ENCODE data around the gene GSTA1. TPM values are rescaled to one million over a fixed set of nuclear protein-coding genes. Genes with fewer than 3 reads are reported as not detected.

The GSTA1 gene
- polyA plus RNA-seq, 3 donors: not detected

DNA sequence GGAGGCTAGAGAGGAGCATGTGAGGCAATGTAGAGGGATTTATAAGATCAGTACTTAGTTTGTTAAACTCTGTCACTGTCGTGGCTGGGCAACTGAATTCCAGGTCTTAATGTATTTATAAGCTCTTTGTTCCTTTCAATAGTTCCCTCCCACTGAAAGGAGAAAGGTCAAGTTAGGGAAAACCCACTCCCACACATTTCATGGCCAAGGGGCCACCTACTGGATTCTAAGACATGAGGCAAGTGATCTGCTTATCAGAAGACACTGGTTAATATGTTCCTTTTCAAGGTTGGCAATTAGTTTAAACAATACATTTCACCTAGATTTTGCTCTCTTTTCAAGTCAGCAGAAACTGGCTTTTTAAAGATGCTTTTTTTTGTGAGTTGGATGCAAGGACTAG, 42.4 kb upstream of the GSTA1 start:
- no peak overlapping the region for H3K27ac Mint-ChIP-seq
- intact Hi-C loops (cut with micrococcal nuclease): no loop called here

DNA sequence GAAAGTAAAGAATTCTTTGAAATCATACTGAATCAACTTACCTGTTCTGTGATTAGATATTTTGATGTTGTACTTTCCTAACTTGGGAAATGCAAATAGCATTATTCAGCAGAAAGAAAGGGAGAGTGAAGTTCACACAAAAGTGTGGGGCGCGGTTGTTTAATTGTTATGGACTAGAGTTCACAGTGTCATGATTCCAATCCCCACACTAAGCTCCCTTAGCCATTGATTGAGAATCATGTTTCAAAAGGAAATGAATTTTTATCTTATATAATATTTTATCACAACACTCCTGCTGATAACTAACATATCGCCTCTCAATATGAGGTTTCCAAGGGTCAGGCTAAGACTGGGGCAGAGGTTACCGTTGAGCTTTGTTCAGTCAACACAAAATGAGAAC, 40.0 kb upstream of the GSTA1 start:
- no peaks in the 10 kb centered on the region for H3K36me3 Mint-ChIP-seq
- intact Hi-C loops (cut with micrococcal nuclease): no loop called here
- H3K4me3 Mint-ChIP-seq: no peak overlapping the region
- peaks cover 4 to 20% (median 10%) of the 10 kb centered on the region in 7 donors for H3K9me3 Mint-ChIP-seq
- no peak overlapping the region for H3K4me3 ChIP-seq (replicated peaks in 1 of 3; ENCODE audit: low read depth in 2 of 3, low read length in 3 of 3)
- no peaks in the 10 kb centered on the region for H3K79me2 ChIP-seq (ENCODE audit: insufficient read depth, low read length)
- H3K4me1 Mint-ChIP-seq: no peaks in the 10 kb centered on the region
- H3K9me3 ChIP-seq (replicated peaks in 1 of 2; ENCODE audit: control insufficient read depth in 1 of 2, insufficient read depth in 1 of 2, low read length in 2 of 2): peaks cover 9 to 10% of the 10 kb centered on the region in 2 donors
- no peak overlapping the region for H3K4me2 ChIP-seq (replicated peaks; ENCODE audit: extremely low read depth, low read length, poor library complexity, severe bottlenecking)
- H3K36me3 ChIP-seq (replicated peaks in 1 of 2; ENCODE audit: control insufficient read depth in 1 of 2, insufficient read depth in 2 of 2, low read length in 2 of 2): no peaks in the 10 kb centered on the region
- 100% methylated on average over 1 of the region's 4 CpGs for WGBS (ENCODE audit: insufficient coverage)
- no peak overlapping the region for H2AFZ ChIP-seq (ENCODE audit: insufficient read depth, low read depth, low read length, poor library complexity, severe bottlenecking)
- peaks cover 0 to 2% of the 10 kb centered on the region in 2 donors for H3K27me3 ChIP-seq (ENCODE audit: control insufficient read depth in 2 of 2, insufficient read depth in 2 of 2, low read length in 2 of 2)
- H3K27ac Mint-ChIP-seq: no peak overlapping the region
- H3K27me3 Mint-ChIP-seq (ENCODE audit: low read depth in 3 of 3): peaks cover 0 to 4% (median 3%) of the 10 kb centered on the region in 3 donors
- no peak overlapping the region for H3K9ac ChIP-seq (ENCODE audit: insufficient read depth, low read length, poor library complexity, severe bottlenecking)
- H4K20me1 ChIP-seq (ENCODE audit: insufficient read depth, low read length): no peaks in the 10 kb centered on the region
- TF ChIP-seq CTCF (IDR thresholded peaks at IDR 0.05): no peak
- H3K4me1 ChIP-seq (ENCODE audit: control insufficient read depth in 1 of 2, insufficient read depth in 2 of 2, low read length in 2 of 2): no peaks in the 10 kb centered on the region
- DNase-seq: no peak
- no peak overlapping the region for H3K27ac ChIP-seq (ENCODE audit: low read depth in 1 of 2, low read length in 2 of 2)

More for the DNA sequence above, 42.4 kb upstream of the GSTA1 start:
- Histone ChIP-seq H3K36me3 (replicated peaks in 1 of 2; ENCODE audit: control insufficient read depth in 1 of 2, insufficient read depth in 2 of 2, low read length in 2 of 2) (no peaks in the 10 kb centered on the region), H3K27ac (ENCODE audit: low read depth in 1 of 2, low read length in 2 of 2) (no peak overlapping the region), H3K4me1 (ENCODE audit: control insufficient read depth in 1 of 2, insufficient read depth in 2 of 2, low read length in 2 of 2) (no peaks in the 10 kb centered on the region), H3K4me3 (replicated peaks in 1 of 3; ENCODE audit: low read depth in 2 of 3, low read length in 3 of 3) (no peak overlapping the region), H2AFZ (ENCODE audit: insufficient read depth, low read depth, low read length, poor library complexity, severe bottlenecking) (no peak overlapping the region), H3K9ac (ENCODE audit: insufficient read depth, low read length, poor library complexity, severe bottlenecking) (no peak overlapping the region), H3K4me2 (replicated peaks; ENCODE audit: extremely low read depth, low read length, poor library complexity, severe bottlenecking) (no peak overlapping the region), H3K9me3 (replicated peaks in 1 of 2; ENCODE audit: control insufficient read depth in 1 of 2, insufficient read depth in 1 of 2, low read length in 2 of 2) (peaks cover 10 to 15% of the 10 kb centered on the region in 2 donors), H3K79me2 (ENCODE audit: insufficient read depth, low read length) (no peaks in the 10 kb centered on the region), H4K20me1 (ENCODE audit: insufficient read depth, low read length) (no peaks in the 10 kb centered on the region), H3K27me3 (ENCODE audit: control insufficient read depth in 2 of 2, insufficient read depth in 2 of 2, low read length in 2 of 2) (peaks cover 0 to 2% of the 10 kb centered on the region in 2 donors)
- H3K4me1 Mint-ChIP-seq: no peaks in the 10 kb centered on the region
- peaks cover 0 to 3% (median 2%) of the 10 kb centered on the region in 3 donors for H3K27me3 Mint-ChIP-seq (ENCODE audit: low read depth in 3 of 3)
- no peak overlapping the region for H3K4me3 Mint-ChIP-seq
- no CpG with 5 or more reads among the region's 1 CpG for WGBS (ENCODE audit: insufficient coverage)
- DNase-seq: no peak
- peaks cover 9 to 25% (median 16%) of the 10 kb centered on the region in 7 donors for H3K9me3 Mint-ChIP-seq
- no peak for TF ChIP-seq CTCF (IDR thresholded peaks at IDR 0.05)
- H3K36me3 Mint-ChIP-seq: no peaks in the 10 kb centered on the region
